ENCODE results near the gene TMEM203.

The TMEM203 gene

GRCh38 chr9:137166380-137167229, 38.8 kb downstream of the TMEM203 start:
- no peak for DNase-seq

- DNase-seq: no peak
Observed at GRCh38 chr9:137165250-137165836, 40.1 kb downstream of the TMEM203 start.

- no peak for DNase-seq
Observed at GRCh38 chr9:137164370-137165249, 40.8 kb downstream of the TMEM203 start.

- DNase-seq: no peak
Observed at GRCh38 chr9:137163805-137164204, 41.6 kb downstream of the TMEM203 start.

GRCh38 chr9:137163365-137163715, 42.1 kb downstream of the TMEM203 start:
- no peak for DNase-seq

GRCh38 chr9:137162505-137163364, 42.7 kb downstream of the TMEM203 start:
- no peak for DNase-seq

- DNase-seq: no peak
Observed at GRCh38 chr9:137161558-137162486, 43.6 kb downstream of the TMEM203 start.

GRCh38 chr9:137160716-137161557, 44.5 kb downstream of the TMEM203 start:
- no peak for DNase-seq

GRCh38 chr9:137160054-137160425, 45.4 kb downstream of the TMEM203 start:
- DNase-seq: no peak

- no peak for DNase-seq
Observed at GRCh38 chr9:137159105-137160053, 46.1 kb downstream of the TMEM203 start.

GRCh38 chr9:137158625-137159024, 46.8 kb downstream of the TMEM203 start:
- no peak for DNase-seq

GRCh38 chr9:137157618-137158415, 47.6 kb downstream of the TMEM203 start:
- DNase-seq: no peak

- no peak for DNase-seq
Observed at GRCh38 chr9:137156567-137157375, 48.7 kb downstream of the TMEM203 start.
